ENCODE results near the gene SRBD1.

SRBD1 gene

DNA sequence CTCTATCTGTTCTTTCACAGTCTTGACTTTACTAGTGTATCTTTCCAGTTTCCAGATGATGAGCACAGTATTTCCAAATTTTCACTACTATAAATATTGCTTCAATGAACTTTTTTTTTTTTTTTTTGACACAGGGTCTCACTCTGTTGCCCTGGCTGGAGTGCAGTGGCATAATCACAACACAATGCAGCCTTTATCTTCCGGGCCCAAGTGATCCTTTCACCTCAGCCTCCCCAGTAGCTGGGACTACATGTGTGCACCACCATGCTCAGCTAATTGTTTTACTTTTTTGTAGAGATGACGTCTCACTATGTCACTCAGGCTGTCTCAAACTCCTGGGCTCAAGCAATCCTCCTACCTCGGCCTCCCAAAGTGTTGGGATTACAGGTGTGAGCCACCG, 142.8 kb downstream of the SRBD1 start:
- no peak for TF ChIP-seq CTCF (IDR thresholded peaks at IDR 0.05; ENCODE audit: insufficient read depth, low read depth, low read length, missing control alignments)
- H3K4me3 ChIP-seq (ENCODE audit: low read depth, low read length): no peak overlapping the region
- DNase-seq (ENCODE audit: low read depth): no peak

GRCh38 chr2:45466053-45466452, 145.0 kb downstream of the SRBD1 start:
- no peak for TF ChIP-seq CTCF (IDR thresholded peaks at IDR 0.05; ENCODE audit: insufficient read depth, low read depth, low read length, missing control alignments)
- no peak overlapping the region for H3K4me3 ChIP-seq (ENCODE audit: low read depth, low read length)
- DNase-seq (ENCODE audit: low read depth): no peak

DNA sequence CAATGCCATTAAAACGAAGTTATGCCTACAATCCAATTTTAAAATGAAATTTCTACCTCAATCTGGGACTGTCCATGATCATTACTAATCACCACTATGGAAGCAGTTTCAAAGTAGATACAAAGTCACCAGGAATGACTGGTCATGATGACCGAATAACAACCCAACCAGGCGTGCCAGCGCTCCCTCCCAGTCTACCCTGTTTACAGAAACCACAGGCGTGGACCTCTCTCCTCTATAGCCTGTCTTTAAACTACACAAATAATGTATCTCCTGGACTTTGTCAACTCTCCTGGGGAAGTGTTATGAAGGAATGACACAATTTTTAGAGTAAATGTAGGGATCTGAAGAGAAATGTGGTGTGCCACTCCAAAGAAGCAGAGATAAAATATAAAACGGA, 150.2 kb downstream of the SRBD1 start:
- no peak overlapping the region for H3K4me3 ChIP-seq (ENCODE audit: low read depth, low read length)
- DNase-seq (ENCODE audit: low read depth): no peak
- no peak for TF ChIP-seq CTCF (IDR thresholded peaks at IDR 0.05; ENCODE audit: insufficient read depth, low read depth, low read length, missing control alignments)

GRCh38 chr2:45459860-45460259, 151.2 kb downstream of the SRBD1 start:
- no peak overlapping the region for H3K4me3 ChIP-seq (ENCODE audit: low read depth, low read length)
- TF ChIP-seq CTCF (IDR thresholded peaks at IDR 0.05; ENCODE audit: insufficient read depth, low read depth, low read length, missing control alignments): no peak
- DNase-seq (ENCODE audit: low read depth): no peak

DNA sequence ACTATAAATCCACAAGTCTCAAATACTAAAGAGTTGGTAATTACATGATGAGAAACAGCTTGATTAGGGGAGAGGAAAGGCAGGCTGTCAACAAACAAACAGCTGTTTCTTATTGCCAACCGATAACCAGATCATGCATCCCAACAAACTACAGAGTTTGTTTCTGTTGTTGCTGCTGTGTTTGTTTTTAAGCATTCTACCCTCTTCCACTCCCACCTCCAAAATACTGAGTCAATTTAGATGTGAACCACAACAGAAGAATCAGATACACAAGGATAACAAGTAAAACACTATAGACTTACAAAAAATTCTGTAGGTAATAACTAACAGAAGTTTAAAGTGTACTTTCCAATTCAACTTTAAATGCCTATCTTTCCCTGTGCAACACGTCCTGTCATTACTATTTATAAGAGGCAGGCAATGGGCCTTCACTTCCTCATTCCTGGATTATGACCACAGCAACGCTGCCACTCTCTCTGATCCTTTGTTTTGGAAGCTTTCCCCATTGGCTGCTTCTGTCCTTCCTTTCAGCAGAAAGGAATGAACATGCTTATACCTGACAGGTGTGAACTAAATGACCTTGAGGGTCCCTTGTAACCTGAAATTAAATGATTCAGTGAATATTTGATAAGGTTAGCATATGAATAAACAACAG, 152.0 kb downstream of the SRBD1 start:
- H3K4me3 ChIP-seq (ENCODE audit: low read depth, low read length): no peak overlapping the region

DNA sequence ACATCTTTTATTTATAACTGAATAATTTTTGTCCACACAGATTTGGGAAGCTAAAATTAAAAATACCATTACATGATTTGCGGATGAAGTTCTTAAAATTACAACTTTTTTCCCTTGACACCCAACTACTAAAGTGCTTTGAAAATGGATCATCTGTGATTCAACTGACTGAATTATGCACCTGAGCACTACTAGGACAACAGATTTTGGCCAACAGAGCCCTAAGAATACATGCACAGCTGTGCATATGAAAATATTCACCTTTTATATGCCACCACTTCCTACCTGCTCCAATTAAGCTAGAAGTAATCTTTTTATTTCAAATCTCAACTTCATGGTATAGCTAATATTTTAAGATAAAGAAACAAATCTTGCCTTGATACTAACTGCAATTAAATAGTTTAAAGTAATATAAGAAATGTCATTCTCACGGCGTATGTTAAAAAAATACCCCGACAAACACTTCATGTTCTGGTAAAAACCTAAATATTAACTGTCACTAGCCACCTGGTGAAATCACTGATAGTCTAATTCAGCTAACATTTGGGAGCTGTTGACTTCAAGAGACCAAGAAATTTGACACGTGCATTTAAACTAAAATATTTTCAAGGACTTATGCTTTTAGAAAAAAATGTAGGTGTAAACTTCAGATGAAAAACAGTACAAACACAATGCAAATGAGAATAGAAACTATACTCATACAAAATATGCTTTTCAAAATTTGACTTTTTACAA, 153.7 kb downstream of the SRBD1 start:
- TF ChIP-seq CTCF (IDR thresholded peaks at IDR 0.05; ENCODE audit: insufficient read depth, low read depth, low read length, missing control alignments): no peak
- no peak for DNase-seq (ENCODE audit: low read depth)
- no peak overlapping the region for H3K4me3 ChIP-seq (ENCODE audit: low read depth, low read length)

More for the DNA sequence above, 152.0 kb downstream of the SRBD1 start:
- no peak for TF ChIP-seq CTCF (IDR thresholded peaks at IDR 0.05; ENCODE audit: insufficient read depth, low read depth, low read length, missing control alignments)
- DNase-seq (ENCODE audit: low read depth): no peak

Data from GM12865 (cell line).